Keratinocyte (primary cell): Measurements from ENCODE around the gene MYMK. TPM values are rescaled to one million over a fixed set of nuclear protein-coding genes. Genes with fewer than 3 reads are reported as not detected.

Experiments used
- DNase-seq: peaks from one replicate; pipeline ENCODE4 v3.0.0-alpha.2; 2011; ENCODE audit warnings: low read depth, missing footprints, low spot score
- FAIRE-seq: peaks from 2 replicates; lab custom pipeline; 2011; peaks lifted over from hg19 to GRCh38; lab: Jason Lieb, UNC
- H2AFZ ChIP-seq: 2 replicates; pipeline ENCODE4 v1.6.0; 2012; ENCODE audit warnings: low read length, control low read depth, inconsistent platforms; ENCODE audit not compliant: control insufficient read depth
- H3K27ac ChIP-seq: 2 replicates; pipeline ENCODE4 v1.5.1; 2011; ENCODE audit warnings: low read length; ENCODE audit not compliant: control insufficient read depth, insufficient read depth
- H3K27me3 ChIP-seq: 3 replicates; pipeline ENCODE4 v1.6.0; 2011; ENCODE audit warnings: low read length; ENCODE audit not compliant: control insufficient read depth, insufficient read depth; ENCODE audit errors: extremely low read depth
- H3K36me3 ChIP-seq, 2 experiments: 2 replicates in 1 of 2; 3 replicates in 1 of 2; pipeline ENCODE4 v1.5.1; 2011; ENCODE audit warnings: low read length in 2 of 2, mild to moderate bottlenecking in 1 of 2; ENCODE audit not compliant: control insufficient read depth in 2 of 2, insufficient read depth in 2 of 2; ENCODE audit errors: extremely low read depth in 1 of 2
- H3K4me1 ChIP-seq: 3 replicates; pipeline ENCODE4 v1.5.1; 2011; ENCODE audit warnings: low read length; ENCODE audit not compliant: control insufficient read depth, insufficient read depth; ENCODE audit errors: extremely low read depth
- H3K4me2 ChIP-seq: 3 replicates; pipeline ENCODE4 v1.6.0; 2011; ENCODE audit warnings: low read depth, low read length; ENCODE audit not compliant: control insufficient read depth, insufficient read depth; ENCODE audit errors: extremely low read depth
- H3K4me3 ChIP-seq, 3 experiments: fragments of 200-600 bp in 1 of 3; sonication (generic) in 1 of 3; 2 replicates in 2 of 3; 3 replicates in 1 of 3; pipeline ENCODE4 v1.5.1; 2011 to 2016; ENCODE audit warnings: low read length in 3 of 3, mild to moderate bottlenecking in 3 of 3, control low read depth in 2 of 3, inconsistent platforms in 1 of 3, low read depth in 1 of 3, mixed read lengths in 1 of 3, mixed run types in 1 of 3, moderate library complexity in 1 of 3; ENCODE audit not compliant: control insufficient read depth in 2 of 3, insufficient read depth in 2 of 3; ENCODE audit errors: extremely low read depth in 1 of 3
- H3K79me2 ChIP-seq: 2 replicates; pipeline ENCODE4 v1.6.0; 2012; ENCODE audit warnings: low read length; ENCODE audit not compliant: control insufficient read depth, insufficient read depth
- H3K9ac ChIP-seq: 3 replicates; pipeline ENCODE4 v1.6.0; 2011; ENCODE audit warnings: low read length; ENCODE audit not compliant: control insufficient read depth, insufficient read depth; ENCODE audit errors: extremely low read depth
- H3K9me1 ChIP-seq: 3 replicates; pipeline ENCODE4 v1.6.0; 2011; ENCODE audit warnings: low read length; ENCODE audit not compliant: control insufficient read depth, insufficient read depth; ENCODE audit errors: extremely low read depth
- H3K9me3 ChIP-seq: 2 replicates; pipeline ENCODE4 v1.5.1; 2012; ENCODE audit warnings: low read depth, low read length; ENCODE audit not compliant: control insufficient read depth
- H4K20me1 ChIP-seq: 3 replicates; pipeline ENCODE4 v1.6.0; 2011; ENCODE audit warnings: low read length; ENCODE audit not compliant: control insufficient read depth, insufficient read depth; ENCODE audit errors: extremely low read depth
- CTCF ChIP-seq, 3 experiments: IDR thresholded peaks in 1 of 3; conservative IDR thresholded peaks in 1 of 3; optimal IDR thresholded peaks in 1 of 3; 2 replicates in 2 of 3; 3 replicates in 1 of 3; pipeline versions ENCODE3 to v1.5.1; 2011; ENCODE audit warnings: low read length in 3 of 3, mild to moderate bottlenecking in 3 of 3, moderate library complexity in 2 of 3, control low read depth in 1 of 3, inconsistent platforms in 1 of 3; ENCODE audit not compliant: insufficient read depth in 2 of 3; ENCODE audit errors: extremely low read depth in 1 of 3
- EZH2 ChIP-seq: IDR thresholded peaks from one replicate; pipeline ENCODE4 v1.6.1; 2012; ENCODE audit warnings: inconsistent platforms, mild to moderate bottlenecking, low read length, moderate library complexity
- dilution Hi-C: fragments of 300-500 bp; cut with MboI; formaldehyde crosslinking; loops from one replicate; pipeline ENCODE4 v1.7.0; 2020; ENCODE audit warnings: low sequenced_read_pairs; ENCODE audit not compliant: extremely low pct_ligation_motif_present
- polyA plus RNA-seq, 5 experiments: library from polyadenylated mRNA; depleted of rRNA in 3 of 5; stranded (reverse) in 3 of 5; stranded (forward) in 1 of 5; unstranded in 1 of 5; fragments of >200 nt; gene quantifications; 1 replicate in 1 of 5; 2 replicates in 3 of 5; 3 replicates in 1 of 5; pipeline versions ENCODE4 v1.2.1 to v1.2.3, GENCODE V29; 2011 to 2012; ENCODE audit warnings: missing spikeins in 2 of 5, low read depth in 1 of 5, low replicate concordance in 1 of 5

Gene MYMK
- polyA plus RNA-seq, 1 donor (not counting 4 experiments of a cell fraction or from before 2014, with no cell fraction given), result not detected

DNA sequence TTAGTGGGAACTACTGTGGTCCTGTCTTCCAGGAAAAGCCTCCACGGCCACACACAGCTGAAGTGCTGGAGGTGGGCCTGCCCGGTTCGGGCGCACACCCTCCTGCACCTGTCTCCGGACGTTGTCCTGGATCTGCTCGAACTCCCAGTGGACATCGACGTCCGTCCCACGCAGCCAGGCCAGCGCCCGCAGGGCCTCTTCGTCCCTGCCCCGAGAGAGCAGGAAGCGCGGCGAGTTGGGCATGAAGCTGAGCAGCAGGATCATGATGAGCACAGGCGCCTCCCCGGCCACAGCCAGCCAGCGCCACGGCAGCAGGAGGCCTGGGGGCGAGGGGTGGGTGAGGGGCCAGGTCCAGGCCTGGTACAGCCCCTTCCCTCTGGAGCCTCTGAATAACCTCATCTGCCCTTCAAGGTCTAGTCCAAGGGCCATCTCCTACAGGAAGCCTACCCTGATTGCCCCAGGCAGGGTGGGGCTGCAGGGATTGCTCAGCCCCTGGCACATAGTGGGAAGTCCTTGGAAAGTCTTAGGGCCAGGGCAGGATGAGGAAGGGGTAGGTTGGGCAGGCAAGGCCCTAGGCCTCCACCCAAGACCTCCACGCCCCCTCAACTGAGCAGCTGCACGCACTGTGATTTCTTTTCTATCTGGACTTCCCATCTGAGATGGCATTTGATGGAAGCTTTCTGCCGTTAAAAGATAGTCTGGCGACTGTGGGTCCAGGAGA, 49.3 kb downstream of the MYMK start:
- no peaks in the 10 kb centered on the region for H3K9me3 ChIP-seq
- peaks cover 23% of the 10 kb centered on the region for H3K79me2 ChIP-seq
- dilution Hi-C loops, result no loop called here
- TF ChIP-seq CTCF (optimal IDR thresholded peaks at IDR 0.05 in 1 of 3, IDR thresholded peaks at IDR 0.05 in 1 of 3, conservative IDR thresholded peaks at IDR 0.05 in 1 of 3; ENCODE audit: extremely low read depth in 1 of 3, insufficient read depth in 2 of 3, low read length in 3 of 3), result no peak
- no peak for TF ChIP-seq EZH2
- H2AFZ ChIP-seq, result no peak overlapping the region
- H3K4me1 ChIP-seq, result peaks cover 21% of the 10 kb centered on the region
- H4K20me1 ChIP-seq, result peaks cover 3% of the 10 kb centered on the region
- no peak overlapping the region for H3K27ac ChIP-seq
- H3K9ac ChIP-seq, result no peak overlapping the region
- H3K36me3 ChIP-seq, result peaks cover 21 to 40% of the 10 kb centered on the region in 2 experiments
- peaks cover 3% of the 10 kb centered on the region for H3K9me1 ChIP-seq
- no peak overlapping the region for H3K4me3 ChIP-seq
- no peak for FAIRE-seq
- H3K27me3 ChIP-seq, result no peaks in the 10 kb centered on the region
- no peak overlapping the region for H3K4me2 ChIP-seq
- no peak for DNase-seq

DNA sequence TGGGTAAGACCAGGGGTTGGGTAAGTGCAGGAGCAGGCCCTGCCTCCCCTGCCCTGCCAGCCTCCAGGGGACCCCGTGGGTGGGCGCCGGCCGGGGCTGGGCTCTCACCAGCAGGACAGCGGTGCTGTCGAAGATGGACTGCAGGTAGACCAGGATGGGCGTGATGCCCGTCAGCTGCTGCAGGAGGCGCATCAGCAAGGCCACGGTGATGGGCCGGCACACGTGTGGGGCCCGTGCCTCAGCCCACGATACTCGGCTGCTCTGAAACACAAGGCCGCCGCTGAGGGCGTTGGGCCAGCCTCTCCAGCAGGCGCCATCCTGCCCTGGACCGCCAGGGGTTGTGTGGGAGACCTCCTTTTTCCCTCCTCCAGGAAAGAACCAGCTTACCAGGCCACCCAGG, 49.9 kb downstream of the MYMK start:
- Histone ChIP-seq H4K20me1 (peaks cover 3% of the 10 kb centered on the region), H2AFZ (no peak overlapping the region), H3K27me3 (no peaks in the 10 kb centered on the region), H3K36me3 (peaks cover 21 to 40% of the 10 kb centered on the region in 2 experiments), H3K9me1 (peaks cover 3% of the 10 kb centered on the region), H3K9me3 (no peaks in the 10 kb centered on the region), H3K4me3 (no peak overlapping the region), H3K9ac (no peak overlapping the region), H3K4me2 (no peak overlapping the region), H3K27ac (no peak overlapping the region), H3K79me2 (peaks cover 23% of the 10 kb centered on the region), H3K4me1 (peaks cover 21% of the 10 kb centered on the region)
- DNase-seq, result no peak
- FAIRE-seq, result no peak
- TF ChIP-seq EZH2, result no peak
- TF ChIP-seq CTCF (optimal IDR thresholded peaks at IDR 0.05 in 1 of 3, IDR thresholded peaks at IDR 0.05 in 1 of 3, conservative IDR thresholded peaks at IDR 0.05 in 1 of 3; ENCODE audit: extremely low read depth in 1 of 3, insufficient read depth in 2 of 3, low read length in 3 of 3), result no peak
- dilution Hi-C loops, result no loop called here
